ENCODE data around the gene ATP5PD.

- TF ChIP-seq EZH2 (IDR thresholded peaks at IDR 0.05; ENCODE audit: borderline replicate concordance, low read depth, low read length, severe bottlenecking): no peak
- TF ChIP-seq CTCF (IDR thresholded peaks at IDR 0.05; ENCODE audit: borderline replicate concordance, extremely low read depth, low read length, poor library complexity, severe bottlenecking): no peak
These were observed 5.2 kb upstream of the ATP5PD start for GRCh38 chr17:75051941-75052340.
